ENCODE results near the gene UBE2F.
"Not testable (repeated sequence)": the region's sequence is repeated elsewhere in the genome, so short reads cannot be mapped to it uniquely, and the experiment has no call there.

UBE2F gene

GRCh38 chr2:238022594-238023157 lies 55.9 kb downstream of the UBE2F start:
- no peak for DNase-seq

DNA sequence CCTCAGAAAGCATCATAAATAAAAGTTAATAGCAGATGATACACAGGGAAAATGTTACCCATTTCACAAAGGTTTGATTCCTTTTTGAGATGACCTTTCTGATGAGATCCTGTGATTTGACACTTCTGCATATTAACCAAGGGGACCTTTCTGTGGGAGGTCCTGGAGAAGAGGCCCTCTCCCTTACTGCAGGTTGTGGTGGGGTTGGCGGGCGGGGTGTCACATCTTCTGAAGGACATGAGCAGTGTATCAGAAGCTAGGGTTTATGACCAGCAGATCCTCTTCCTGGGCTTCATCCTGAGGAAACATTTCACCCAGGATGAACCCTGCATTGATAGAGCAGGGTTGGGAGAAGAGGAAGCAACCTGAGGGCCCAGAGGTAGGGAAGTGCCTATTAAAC lies 56.8 kb downstream of the UBE2F start:
- no peak for DNase-seq

DNA sequence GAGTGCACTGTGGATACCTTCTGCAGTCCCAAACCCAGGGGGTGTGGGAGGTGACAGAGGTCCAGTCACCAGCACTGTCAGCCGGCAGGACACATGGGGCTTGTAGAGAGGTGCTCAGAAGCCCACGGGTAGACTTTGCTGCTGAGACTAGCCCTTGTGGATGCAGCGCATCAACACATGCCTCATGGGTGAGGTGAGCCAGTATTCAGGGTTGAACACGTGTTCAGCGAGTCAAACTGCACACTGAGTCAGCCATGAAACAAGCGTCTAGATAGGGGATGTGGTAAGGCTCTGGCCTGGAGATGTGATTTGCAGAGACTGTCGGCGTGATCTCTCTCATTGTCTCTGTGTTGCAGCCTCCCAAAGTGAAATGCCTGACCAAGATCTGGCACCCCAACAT lies 58.2 kb downstream of the UBE2F start:
- DNase-seq: no peak

- DNase-seq: no peak
These were observed 59.0 kb downstream of the UBE2F start for GRCh38 chr2:238025741-238026360.

GRCh38 chr2:238027058-238027457 lies 60.2 kb downstream of the UBE2F start:
- DNase-seq: no peak

DNA sequence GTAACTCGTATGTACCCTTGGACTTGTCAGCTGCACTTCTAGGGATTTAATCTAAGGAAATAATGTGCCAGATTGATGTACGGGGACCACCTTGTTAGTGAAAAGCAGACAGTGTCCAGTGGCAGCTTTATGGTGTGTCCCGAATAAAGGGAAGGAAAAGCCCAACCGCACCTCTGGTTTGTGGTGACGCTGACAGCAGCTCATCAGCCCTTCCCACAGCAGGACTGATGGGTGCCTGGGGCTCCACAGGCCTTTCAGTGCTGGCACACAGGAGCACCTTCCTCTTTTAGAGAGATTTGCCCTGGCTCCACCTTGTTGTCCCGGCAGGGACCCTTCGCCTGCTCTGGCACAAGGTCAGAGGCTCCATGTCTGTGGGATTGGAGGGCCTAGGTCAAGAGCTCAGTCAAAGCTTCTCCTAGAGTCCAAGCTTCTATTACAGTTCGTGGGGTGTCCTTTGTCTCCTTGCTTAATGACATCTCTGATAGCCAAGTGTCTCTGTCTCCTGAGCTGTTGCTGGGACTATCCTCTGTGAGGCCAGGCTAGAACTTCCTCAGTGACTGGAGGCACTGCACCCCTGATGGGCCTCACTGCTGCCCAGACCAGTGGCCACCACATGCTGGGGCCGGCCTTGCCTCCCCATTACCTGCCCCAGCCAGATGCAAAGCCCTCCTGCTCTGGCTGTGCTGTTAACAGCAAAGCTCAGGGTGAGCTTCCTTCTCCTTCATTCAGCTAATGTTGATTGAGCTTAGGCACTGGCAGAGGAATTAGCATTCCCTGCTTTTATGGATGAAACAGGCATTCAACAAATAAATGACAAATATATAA lies 61.0 kb downstream of the UBE2F start:
- DNase-seq: no peak

GRCh38 chr2:238029853-238030252 lies 63.0 kb downstream of the UBE2F start:
- no peak for DNase-seq

GRCh38 chr2:238030422-238031155 lies 63.8 kb downstream of the UBE2F start:
- DNase-seq: no peak

GRCh38 chr2:238031751-238032150 lies 64.9 kb downstream of the UBE2F start:
- DNase-seq: no peak

- no peak for DNase-seq
These were observed 66.0 kb downstream of the UBE2F start for GRCh38 chr2:238032755-238033337.

- DNase-seq: not testable (repeated sequence)
These were observed 67.2 kb downstream of the UBE2F start for GRCh38 chr2:238033991-238034390.

GRCh38 chr2:238038203-238038602 lies 71.4 kb downstream of the UBE2F start:
- no peak for DNase-seq

DNA sequence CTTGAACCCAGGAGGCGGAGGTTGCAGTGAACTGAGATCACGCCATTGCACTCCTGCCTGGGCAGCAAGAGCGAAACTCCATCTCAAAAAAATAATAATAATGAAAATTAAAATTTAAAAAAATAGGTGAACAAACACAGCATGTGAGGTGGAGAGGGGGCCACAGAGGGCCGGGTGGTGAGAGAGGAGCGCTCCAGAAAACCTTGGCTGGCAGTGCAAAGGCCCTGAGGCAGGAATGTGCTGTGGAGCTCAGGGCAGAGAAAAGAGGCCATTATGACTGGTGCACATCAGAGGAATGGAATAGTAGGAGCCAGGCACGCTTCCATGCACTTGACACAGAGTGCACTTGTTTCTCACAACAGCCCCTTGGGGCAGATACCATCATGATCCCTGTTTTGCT lies 72.3 kb downstream of the UBE2F start:
- DNase-seq: no peak

DNA sequence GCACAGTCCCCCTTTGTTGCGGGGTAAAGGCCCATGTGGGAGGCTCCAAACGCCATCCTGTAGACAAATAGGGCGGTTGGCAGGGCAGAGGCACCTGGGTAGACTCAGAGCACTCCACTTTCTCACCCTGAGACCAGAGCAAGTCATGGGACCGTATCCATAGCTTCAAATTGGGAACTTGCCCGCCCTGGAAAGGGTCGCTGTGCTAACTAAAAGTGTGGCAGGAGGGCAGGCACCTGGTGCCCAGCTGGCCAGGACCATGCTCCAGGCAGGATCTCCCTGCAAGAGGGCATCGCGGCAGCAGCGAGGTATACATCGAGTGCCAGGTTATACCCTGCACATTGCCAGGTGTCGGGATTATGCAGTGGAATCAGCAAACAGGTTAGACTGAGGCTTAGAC lies 73.2 kb downstream of the UBE2F start:
- no peak for DNase-seq

- DNase-seq: no peak
These were observed 74.1 kb downstream of the UBE2F start for GRCh38 chr2:238040918-238041317.

- DNase-seq: no peak
These were observed 75.3 kb downstream of the UBE2F start for GRCh38 chr2:238042090-238042489.

GRCh38 chr2:238042849-238043584 lies 76.2 kb downstream of the UBE2F start:
- no peak for DNase-seq

- DNase-seq: no peak
These were observed 77.0 kb downstream of the UBE2F start for GRCh38 chr2:238043851-238044250.

- DNase-seq: no peak
These were observed 78.8 kb downstream of the UBE2F start for GRCh38 chr2:238045575-238045974.

GRCh38 chr2:238046725-238047270 lies 80.0 kb downstream of the UBE2F start:
- no peak for DNase-seq

DNA sequence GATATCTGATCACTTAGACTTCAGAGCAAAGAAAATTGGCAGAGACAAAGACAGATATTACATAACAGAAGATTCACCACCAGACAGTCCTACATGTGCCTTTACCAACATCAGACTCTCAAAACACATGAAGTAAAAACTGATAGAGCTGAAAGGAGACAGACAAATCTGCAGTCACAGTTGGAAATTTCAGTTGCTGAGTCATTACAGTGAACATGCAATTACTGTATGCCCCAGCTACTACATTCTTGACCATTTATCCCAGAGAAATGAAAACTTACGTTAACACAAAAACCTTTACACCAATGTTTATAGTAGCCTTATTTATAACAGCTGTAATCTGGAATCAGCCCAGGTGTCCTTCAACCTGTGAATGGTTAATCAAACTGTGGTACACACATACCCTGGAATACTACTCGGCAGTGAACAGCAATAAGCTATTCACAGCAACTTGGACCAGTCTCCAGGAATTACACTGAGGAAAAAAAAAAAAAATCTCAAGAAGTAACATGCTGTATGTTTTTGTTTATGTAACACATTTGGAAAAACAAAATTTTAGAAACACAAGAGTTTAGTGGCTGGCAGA lies 86.5 kb downstream of the UBE2F start:
- DNase-seq: no peak

- DNase-seq: no peak
These were observed 89.0 kb downstream of the UBE2F start for GRCh38 chr2:238055841-238056240.

Measured in NCI-H2107 (cell line).